ENCODE data around the gene CDH2.

DNA sequence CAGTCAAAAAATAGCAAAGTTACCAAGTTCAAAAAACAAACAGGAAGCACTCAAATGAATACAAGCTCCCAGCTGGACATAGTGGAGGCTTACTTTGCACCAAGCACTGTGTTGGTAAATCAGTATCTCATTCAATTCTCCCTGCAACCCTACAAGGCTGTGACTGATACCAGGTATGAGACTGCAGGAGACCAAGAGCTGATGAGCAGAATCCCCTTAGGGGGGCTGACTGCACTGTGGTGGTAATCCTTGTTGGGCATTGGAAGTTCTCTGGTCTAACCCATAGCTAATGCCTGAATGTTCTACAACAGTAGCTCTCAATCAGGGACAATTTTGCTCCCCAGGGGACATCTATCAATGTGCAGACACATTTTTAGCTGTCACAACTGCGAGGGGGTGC lies 26.0 kb downstream of the CDH2 start:
- no peak for TF ChIP-seq CTCF (IDR thresholded peaks at IDR 0.05; ENCODE audit: low read depth, low read length)
- no peak for TF ChIP-seq EZH2phosphoT487 (IDR thresholded peaks at IDR 0.05; ENCODE audit: low read depth)
